HG02610 (cell line): ENCODE data around the gene ACKR3.

Source experiments
- ATAC-seq: cut with Tn5 transposase; IDR thresholded peaks from one replicate; pipeline ENCODE4 v1.9.1; 2021; ENCODE audit warnings: mild to moderate bottlenecking, moderate library complexity; ENCODE audit not compliant: unreplicated experiment

Gene ACKR3

DNA sequence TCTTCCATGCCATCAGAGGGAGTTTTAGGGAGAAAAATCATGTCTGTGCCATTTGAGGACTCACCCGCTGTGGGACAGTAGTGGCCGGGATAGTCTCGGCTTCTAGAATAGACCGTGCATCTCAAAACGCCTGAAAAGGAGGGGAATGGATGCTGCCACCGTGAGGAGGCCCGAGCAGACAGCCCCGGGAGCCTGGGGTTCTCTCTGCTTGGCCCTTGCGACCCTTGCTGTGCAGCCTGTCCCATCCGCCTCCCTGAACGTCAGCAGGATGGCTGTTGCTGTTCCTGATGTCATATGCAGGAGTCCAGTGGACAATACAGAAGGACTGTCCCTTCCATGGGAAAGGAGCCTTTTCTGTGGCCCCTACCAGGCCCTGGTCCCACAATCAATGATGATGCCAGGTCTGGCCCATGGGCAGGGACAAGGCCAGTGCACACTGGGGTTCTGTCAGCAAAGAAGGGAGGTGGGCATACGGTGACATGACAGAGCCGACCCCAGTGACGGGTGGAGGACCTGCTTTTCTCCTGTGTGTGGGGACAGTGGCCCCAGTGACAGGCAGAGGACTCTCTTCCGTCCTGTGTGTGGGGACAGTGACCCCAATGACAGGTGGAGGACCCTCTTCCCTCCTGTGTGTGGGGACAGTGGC is 58.8 kb downstream of the ACKR3 start:
- ATAC-seq: no peak

DNA sequence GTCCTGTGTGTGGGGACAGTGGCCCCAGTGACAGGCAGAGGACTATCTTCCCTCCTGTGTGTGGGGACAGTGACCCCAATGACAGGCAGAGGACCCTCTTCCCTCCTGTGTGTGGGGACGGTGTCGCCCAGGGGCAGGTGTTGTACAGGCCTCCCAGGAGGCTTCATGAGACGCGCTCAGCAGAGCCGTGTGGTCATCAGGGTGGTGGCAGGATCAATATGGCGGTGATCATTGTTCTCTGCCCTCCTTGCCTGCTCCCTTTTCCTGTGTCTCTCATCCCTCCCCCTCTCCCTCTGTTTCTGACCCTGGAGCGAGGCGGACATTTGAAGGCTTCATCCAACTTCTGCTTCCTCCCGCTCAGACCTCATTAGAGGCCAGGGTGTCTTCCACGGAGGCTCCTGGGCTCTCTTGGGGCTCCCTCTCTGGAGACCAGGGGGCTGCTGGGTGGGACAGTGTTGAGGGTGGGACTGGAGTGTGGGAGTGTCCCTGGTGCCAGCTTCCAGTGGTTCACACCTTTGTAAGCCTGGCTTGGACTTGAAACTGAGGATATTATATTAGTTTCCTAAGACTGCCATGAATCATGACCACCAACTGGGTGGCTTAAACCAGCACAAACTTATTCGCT is 59.5 kb downstream of the ACKR3 start:
- ATAC-seq: no peak

DNA sequence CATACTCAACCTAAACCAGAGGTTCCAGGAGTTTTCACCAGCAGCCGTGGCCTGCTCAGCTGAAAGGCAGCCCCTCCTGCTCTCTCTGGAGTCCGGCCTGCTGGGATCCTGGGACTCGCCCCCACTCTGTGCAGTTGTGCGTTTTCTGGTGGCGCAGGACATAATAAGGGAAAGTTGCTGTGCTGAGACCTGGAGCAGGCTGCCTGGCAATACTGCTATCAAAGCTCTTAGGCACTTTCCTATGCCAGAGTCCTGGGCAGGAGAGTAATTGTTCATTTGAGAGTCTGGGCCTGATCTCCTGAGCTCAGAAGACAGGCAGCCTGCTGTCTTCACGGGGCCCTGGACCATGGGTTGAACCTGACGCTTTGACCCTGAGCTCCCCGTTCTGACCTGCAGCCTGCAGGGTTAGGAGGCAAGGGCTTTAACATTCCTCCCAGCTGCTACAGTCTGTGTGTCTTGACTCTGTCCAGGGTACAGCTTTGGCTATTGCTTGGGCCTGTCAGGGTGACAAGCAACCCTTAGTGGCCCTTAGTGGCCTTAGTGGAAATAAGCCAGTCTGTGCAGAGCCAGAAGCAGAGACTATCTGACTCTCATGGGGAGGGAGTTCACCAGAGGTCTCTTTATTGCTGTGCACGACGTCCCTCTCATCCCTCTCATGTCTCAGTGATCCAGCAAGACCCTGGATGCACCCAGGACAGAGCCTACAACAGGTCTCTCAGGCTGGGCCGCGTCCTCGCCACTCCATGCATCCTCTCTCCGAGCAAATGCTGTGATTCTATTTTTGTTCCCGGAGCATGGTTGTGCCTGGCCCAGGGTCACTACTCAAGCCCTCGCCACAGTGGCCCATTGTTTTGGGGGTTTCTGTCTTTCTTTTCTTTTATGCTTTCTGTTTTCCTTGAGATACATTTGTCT is 60.6 kb downstream of the ACKR3 start:
- ATAC-seq: no peak

- no peak for ATAC-seq
Measured at GRCh38 chr2:236631281-236631855, 61.7 kb downstream of the ACKR3 start.

DNA sequence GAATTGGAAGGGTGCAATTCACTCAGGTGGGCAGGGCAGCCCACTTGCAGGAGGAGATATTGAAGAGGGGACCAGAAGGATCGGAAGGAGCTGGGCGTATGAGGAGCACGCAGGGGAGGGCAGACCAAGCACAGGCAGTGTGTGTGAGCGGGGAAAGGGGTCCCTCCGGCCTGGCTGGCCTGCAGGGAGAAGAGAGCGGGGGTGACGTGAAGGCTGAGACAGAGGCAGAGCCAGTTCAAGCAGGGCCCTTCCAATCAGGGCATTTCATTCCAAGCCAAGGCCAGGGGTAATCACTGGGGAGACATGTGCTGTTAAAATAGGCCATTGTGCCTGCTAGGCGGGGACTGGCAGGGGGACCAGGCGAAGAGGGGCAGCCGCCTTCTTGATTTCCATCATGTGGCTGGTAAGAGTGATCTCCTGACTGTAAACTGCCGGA is 62.2 kb downstream of the ACKR3 start:
- ATAC-seq: no peak
